HL-60 (cell line): ENCODE results near the gene METTL3.

Experiments used
- DNase-seq, 2 experiments: peaks; one replicate each; pipeline ENCODE4 v3.0.0-alpha.2; 2010 to 2020; ENCODE audit warnings: low read depth in 1 of 2, low spot score in 1 of 2
- H3K27ac ChIP-seq: fragments of 250-450 bp; sonication (Bioruptor Pico); replicated peaks from 2 replicates; pipeline ENCODE4 v1.5.1; 2020; ENCODE audit warnings: mild to moderate bottlenecking, moderate library complexity
- H3K27me3 ChIP-seq: fragments of 250-450 bp; sonication (Bioruptor Pico); 2 replicates; pipeline ENCODE4 v1.5.1; 2021; ENCODE audit warnings: mild to moderate bottlenecking, moderate library complexity; ENCODE audit not compliant: insufficient read depth, poor library complexity, severe bottlenecking
- H3K4me3 ChIP-seq: replicated peaks from 2 replicates; pipeline ENCODE4 v1.5.1; 2011; ENCODE audit warnings: mild to moderate bottlenecking, control low read depth, low read length; ENCODE audit not compliant: insufficient read depth
- GABPA ChIP-seq: IDR thresholded peaks from 2 replicates; pipeline ENCODE4 v1.6.1; 2012; ENCODE audit warnings: low read depth
- POLR2AphosphoS5 ChIP-seq: IDR thresholded peaks from 2 replicates; pipeline ENCODE4 v1.6.1; 2012; ENCODE audit warnings: low read depth
- SPI1 ChIP-seq: IDR thresholded peaks from 2 replicates; pipeline ENCODE4 v1.6.1; 2012; ENCODE audit warnings: low read depth, mild to moderate bottlenecking, borderline replicate concordance
- TF ChIP-seq, protein P1 (sequence below): IDR thresholded peaks from 2 replicates; pipeline ENCODE4 v1.6.1; 2012; ENCODE audit warnings: low read depth; ENCODE audit not compliant: insufficient replicate concordance
- TF ChIP-seq, protein P2 (sequence below): IDR thresholded peaks from one replicate; pipeline ENCODE4 v1.5.1; 2011; ENCODE audit warnings: low read length, control low read depth, inconsistent platforms; ENCODE audit not compliant: insufficient read depth

The METTL3 gene

DNA sequence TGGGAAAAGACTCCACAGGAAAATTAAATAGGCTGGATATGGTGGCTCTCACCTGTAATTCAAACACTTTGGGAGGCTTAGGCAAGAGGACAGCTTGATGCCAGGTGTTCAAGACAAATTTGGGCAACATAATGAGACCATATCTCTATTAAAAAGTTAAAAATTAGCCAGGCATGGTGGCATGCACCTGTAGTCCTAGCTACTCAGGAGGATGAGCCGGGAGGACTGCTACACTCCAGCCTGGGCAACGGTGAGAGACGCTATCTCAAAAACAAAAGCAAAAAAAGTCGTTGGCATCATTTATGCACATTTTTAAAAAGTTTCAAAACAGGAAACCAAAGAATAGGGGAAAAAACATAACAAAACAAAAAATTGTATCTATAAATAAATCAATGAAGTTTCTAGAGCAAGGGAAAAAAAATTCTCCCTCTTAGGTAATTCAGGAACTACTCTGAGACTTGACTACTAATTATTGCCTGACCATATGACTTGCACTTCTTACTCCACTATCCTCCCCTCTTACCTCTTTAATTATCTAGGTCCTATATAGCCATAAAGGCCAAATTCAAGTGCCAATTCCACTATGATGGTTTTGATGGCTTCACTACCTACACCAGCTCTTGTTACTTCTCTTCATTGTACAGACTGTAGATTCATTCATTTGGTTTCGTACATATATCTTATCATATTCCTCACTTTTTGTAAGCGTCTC, 1.6 kb downstream of the METTL3 start:
- Histone ChIP-seq H3K4me3 (peak overlapping the region; percentile 64), H3K27me3 (no peaks in the 10 kb centered on the region), H3K27ac (peak overlapping the region; percentile 84)
- no peak for DNase-seq
- TF ChIP-seq GABPA (no peak), POLR2AphosphoS5 (no peak), SPI1 (no peak)
- TF ChIP-seq, protein P1, sequence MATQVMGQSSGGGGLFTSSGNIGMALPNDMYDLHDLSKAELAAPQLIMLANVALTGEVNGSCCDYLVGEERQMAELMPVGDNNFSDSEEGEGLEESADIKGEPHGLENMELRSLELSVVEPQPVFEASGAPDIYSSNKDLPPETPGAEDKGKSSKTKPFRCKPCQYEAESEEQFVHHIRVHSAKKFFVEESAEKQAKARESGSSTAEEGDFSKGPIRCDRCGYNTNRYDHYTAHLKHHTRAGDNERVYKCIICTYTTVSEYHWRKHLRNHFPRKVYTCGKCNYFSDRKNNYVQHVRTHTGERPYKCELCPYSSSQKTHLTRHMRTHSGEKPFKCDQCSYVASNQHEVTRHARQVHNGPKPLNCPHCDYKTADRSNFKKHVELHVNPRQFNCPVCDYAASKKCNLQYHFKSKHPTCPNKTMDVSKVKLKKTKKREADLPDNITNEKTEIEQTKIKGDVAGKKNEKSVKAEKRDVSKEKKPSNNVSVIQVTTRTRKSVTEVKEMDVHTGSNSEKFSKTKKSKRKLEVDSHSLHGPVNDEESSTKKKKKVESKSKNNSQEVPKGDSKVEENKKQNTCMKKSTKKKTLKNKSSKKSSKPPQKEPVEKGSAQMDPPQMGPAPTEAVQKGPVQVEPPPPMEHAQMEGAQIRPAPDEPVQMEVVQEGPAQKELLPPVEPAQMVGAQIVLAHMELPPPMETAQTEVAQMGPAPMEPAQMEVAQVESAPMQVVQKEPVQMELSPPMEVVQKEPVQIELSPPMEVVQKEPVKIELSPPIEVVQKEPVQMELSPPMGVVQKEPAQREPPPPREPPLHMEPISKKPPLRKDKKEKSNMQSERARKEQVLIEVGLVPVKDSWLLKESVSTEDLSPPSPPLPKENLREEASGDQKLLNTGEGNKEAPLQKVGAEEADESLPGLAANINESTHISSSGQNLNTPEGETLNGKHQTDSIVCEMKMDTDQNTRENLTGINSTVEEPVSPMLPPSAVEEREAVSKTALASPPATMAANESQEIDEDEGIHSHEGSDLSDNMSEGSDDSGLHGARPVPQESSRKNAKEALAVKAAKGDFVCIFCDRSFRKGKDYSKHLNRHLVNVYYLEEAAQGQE = no peak
- TF ChIP-seq, protein P2, sequence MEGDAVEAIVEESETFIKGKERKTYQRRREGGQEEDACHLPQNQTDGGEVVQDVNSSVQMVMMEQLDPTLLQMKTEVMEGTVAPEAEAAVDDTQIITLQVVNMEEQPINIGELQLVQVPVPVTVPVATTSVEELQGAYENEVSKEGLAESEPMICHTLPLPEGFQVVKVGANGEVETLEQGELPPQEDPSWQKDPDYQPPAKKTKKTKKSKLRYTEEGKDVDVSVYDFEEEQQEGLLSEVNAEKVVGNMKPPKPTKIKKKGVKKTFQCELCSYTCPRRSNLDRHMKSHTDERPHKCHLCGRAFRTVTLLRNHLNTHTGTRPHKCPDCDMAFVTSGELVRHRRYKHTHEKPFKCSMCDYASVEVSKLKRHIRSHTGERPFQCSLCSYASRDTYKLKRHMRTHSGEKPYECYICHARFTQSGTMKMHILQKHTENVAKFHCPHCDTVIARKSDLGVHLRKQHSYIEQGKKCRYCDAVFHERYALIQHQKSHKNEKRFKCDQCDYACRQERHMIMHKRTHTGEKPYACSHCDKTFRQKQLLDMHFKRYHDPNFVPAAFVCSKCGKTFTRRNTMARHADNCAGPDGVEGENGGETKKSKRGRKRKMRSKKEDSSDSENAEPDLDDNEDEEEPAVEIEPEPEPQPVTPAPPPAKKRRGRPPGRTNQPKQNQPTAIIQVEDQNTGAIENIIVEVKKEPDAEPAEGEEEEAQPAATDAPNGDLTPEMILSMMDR = no peak

DNA sequence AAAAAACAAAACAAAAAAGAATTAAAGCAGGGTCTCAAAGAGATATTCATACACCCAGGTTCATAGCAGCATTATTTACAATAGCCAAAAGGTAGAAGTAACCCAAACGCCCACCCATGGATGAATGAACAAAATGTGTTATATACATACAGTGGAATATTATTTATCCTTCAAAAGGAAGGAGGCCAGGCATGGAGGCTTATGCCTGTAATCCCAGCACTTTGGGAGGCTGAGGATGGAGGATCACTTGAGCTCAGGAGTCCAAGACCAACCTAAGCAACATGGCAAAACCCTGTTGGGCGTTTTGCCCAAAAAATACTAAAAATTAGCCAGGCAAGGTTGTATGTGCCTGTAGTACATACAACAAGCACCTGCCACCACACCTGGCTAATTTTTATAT, 4.6 kb downstream of the METTL3 start:
- TF ChIP-seq, protein P2 = no peak
- no peak for TF ChIP-seq POLR2AphosphoS5
- TF ChIP-seq SPI1 = no peak
- TF ChIP-seq, protein P1 = no peak
- TF ChIP-seq GABPA = no peak
- no peak for DNase-seq

DNA sequence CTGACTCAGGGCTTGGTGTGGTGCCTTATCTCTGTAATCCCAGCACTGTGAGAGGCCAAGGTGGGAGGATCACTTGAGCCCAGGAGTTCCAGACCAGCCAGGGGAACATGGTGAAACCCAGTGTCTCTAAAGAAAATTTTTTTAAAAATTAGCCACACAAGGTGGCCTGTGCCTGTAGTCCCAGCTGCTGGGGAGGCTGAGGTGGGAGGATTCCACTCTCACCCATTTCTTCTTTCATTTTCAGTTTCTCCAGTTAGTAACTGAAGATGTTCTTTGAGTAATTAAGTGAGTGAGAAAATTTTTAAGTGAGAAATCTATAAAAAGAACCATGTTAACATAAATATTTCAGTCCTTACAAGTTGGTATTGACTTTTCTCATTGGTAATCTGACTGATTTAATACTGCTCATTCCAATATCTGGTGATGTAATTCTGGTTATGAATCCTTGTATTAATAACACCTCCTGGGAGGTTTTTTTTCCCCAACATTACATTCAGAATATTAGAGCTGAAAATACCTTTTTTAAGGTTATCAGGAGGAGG, 6.1 kb downstream of the METTL3 start:
- no peak for DNase-seq
- H3K4me3 ChIP-seq = no peak overlapping the region
- H3K27me3 ChIP-seq = no peaks in the 10 kb centered on the region
- no peak overlapping the region for H3K27ac ChIP-seq
- TF ChIP-seq SPI1 (no peak), POLR2AphosphoS5 (no peak), GABPA (no peak)
- TF ChIP-seq, protein P1 = no peak
- TF ChIP-seq, protein P2 = no peak

More for the DNA sequence above, 4.6 kb downstream of the METTL3 start:
- no peaks in the 10 kb centered on the region for H3K27me3 ChIP-seq
- H3K27ac ChIP-seq = no peak overlapping the region
- no peak overlapping the region for H3K4me3 ChIP-seq
